ENCODE data around the gene TEX53. TPM values are rescaled to one million over a fixed set of nuclear protein-coding genes. Genes with fewer than 3 reads are reported as not detected.

The TEX53 gene
- total RNA-seq (2014; rRNA removed; shearing (Covaris generic)) = not detected in 2 replicates
- not detected in 2 replicates for polyA plus RNA-seq (2014; cell fraction: nucleus; rRNA removed)

DNA sequence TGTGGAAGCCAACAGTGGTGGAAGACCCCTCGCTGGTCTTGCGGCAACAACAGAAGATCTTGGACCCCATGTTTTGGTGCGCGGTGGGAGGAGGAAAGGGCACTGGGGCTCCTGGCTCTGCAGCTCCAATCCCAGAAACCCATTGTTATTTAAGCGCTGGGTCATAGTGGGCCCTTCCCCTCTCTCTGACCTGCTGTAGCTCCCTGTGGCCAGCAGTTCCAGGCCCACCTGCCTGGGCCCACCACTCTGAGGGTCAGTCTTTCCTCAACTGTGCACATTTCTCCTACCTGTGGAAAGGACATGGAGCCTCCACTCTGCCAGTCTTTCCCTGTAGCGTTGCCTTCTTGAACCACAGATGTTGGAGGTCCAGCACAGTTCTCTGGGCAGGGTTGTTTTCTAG, at the start of gene TEX53:
TSS of gene TEX53 (minus strand) at position 101 of the 400 bp plus-strand sequence. CDS start at position 70, 31 bp downstream.
- no peak for DNase-seq (ENCODE audit: extremely low read depth, low read depth)

DNA sequence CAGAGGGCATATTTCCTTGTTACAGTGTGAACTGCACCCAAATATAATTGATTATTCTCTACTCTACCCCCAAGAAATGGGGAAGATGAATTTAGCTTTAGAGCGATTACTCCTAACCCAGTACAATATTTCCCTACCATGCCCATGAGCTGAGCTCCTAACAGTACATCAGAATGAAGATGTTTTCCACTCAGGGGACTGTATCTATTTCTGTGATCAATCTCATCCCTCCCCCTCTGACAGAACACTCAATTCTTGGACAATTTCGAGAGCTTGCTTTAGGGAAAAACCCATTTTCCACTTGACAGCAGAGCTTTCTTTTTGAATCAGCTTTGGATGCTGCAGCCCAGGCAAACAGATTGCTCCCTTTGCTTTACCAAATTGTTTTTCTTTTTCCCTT, 49.1 kb upstream of the TEX53 start:
- DNase-seq (ENCODE audit: extremely low read depth, low read depth) = no peak

DNA sequence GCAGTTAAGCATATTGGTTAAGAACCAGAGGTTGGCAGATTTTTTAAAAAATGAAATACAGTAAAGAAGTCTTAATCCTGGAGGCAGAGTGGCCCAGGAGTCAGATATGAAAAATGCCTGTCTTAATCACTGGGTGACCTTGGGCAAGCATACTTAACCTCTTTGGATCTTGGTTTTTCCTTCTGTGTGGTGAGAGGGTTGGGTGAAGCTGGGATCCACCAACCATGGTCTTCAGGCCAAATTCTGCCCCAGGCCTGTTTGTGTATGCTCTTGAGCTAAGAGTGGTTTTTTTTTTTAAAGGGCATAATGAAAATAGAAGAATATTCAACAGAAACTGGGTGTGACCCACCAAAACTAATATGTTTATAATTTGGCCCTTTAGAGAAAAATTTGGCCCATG, 44.4 kb upstream of the TEX53 start:
- no peak for DNase-seq (ENCODE audit: extremely low read depth, low read depth)

DNA sequence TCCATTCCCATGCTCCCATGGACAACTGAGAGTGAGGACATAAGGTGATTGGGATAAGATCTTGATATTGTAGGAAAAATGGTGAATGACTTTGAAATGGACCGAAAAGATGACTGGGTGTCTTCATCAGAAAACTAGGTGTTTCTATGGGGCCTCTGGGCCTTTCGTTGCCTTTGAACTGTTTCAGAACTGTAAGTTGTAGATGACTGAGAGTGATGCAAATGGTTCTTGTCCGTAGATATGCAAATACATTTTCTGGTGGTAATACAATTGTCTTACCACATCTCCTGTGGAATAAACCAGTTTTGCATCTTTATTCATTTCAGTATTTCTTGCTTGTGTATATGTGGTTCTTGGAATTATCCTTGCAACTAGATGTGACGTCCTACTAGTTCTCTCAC, 40.3 kb upstream of the TEX53 start:
- no peak for DNase-seq (ENCODE audit: extremely low read depth, low read depth)

DNA sequence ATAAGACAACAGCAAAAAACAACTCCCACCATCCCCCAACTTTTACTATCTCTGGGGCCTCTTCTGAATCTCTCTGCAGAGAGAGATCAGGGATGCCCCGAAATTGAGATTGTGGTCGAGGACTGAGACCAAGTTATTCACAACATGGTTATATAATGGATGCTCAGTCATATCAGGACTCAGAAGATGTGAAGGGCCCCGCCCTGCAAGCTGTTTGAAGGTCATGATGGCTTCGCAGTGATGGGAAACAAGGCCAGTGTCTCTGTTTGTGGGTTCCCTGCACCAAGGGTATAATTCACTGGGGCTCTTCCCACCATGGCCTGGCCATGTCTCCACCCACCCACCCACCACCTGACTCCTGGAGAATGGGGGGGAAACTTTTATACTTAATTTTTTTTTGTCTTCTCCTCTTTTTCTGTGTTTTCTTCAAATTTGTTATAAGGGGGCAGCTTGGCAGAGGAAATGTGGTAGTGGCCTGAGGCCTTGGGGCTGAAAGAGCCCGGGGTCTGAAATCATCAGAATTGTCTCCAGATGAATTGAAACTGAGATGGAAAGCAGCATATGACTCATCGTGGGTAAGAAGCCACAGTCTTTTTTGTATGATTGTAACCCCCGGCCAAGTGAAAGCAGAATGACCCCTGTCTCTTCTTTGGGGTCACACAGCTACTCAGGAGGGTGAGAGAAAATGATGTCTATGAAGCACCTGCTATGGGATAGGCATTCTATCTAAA, 39.4 kb upstream of the TEX53 start:
- DNase-seq (ENCODE audit: extremely low read depth, low read depth) = no peak

DNA sequence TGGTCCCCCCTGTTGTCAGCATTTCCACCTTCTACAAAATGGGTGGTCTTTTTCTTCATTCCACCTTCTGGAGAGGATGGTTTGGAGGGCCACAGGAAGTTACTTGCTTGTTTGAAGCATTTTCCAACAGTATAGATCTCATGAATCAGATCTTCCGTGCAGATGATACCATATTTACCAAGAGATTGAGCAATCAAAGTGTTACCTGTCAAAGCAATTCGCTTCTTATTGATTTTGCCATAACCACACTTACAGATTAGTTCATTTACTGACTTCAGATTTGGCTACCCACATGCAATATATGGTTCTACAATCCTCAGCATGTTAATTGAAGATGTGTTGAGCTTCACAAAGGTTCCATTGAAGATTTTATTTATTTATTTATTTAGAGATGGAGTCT, 38.3 kb upstream of the TEX53 start:
- DNase-seq (ENCODE audit: extremely low read depth, low read depth) = no peak

DNA sequence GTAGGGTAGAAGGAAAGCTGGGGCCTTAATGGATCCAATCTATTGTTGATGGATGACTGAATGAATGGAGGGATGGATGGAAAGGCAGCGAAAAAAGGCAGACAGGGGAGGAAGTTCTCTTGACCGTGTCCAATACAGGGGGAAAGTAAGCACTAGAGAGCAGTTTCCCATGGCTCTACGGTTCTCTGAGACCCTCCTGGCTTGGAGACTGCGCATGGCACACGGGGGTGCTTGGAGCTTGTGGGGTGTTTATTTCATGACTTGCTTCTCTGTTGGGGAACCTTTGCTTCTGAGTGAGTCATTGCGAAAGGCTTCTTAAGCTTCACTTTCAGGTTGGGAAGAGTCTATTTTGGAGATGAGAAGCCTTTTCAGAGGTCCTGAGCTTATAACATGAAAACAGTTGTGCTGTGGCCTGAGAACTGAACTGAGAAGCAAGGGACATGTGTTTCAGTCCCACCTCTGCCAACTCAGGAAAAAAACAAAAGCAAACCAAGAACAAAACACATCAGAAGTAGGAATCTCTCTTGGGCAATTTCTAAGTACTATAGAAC, 37.2 kb upstream of the TEX53 start:
- DNase-seq (ENCODE audit: extremely low read depth, low read depth) = no peak

DNA sequence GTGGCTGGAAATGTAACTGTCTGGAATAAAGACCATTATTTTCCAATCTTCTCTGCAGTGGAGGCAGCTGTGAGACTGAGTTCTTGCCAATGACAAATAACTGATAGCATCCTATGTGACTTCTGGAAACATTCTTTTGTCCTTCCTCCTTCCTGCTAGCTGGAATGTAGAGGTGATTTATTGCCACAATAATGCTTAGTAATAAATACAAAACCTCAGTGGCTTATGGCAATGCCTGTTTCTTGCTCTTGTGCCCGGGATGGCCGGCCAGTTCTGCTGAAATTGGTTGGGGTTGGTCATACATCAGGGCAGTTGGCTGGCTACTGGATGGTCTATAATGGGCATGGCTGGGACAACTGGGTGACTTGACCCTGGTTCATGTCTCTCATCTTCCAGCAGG, 36.5 kb upstream of the TEX53 start:
- DNase-seq (ENCODE audit: extremely low read depth, low read depth) = no peak

DNA sequence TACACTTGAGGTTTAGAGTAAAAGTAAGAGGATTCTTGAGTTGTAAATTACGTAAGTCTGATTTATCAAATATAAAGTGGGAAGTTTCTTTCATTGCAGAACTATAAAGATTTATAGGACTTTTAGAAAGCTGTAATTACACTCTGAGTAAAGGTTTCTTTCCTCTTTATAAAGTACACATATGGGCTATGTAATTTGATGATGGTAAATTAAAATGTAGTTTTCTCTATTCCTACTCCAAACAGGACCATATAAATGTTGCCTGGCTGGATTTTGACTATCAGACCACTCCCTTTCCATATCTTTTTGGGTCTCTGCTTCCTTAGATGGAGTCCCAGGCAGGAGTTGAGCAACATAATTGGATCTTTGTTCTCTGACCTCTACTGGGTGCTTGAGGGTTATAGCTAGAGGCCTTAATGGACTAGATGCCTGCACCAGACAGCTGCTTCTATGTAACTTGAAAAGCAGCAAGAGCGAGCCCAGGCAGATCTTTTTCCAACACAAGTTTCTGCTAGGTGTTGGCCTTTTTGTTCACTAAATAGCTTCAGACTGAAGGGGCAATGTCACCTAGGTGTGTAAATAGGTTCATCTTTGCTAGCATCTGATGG, 35.7 kb upstream of the TEX53 start:
- no peak for DNase-seq (ENCODE audit: extremely low read depth, low read depth)

DNA sequence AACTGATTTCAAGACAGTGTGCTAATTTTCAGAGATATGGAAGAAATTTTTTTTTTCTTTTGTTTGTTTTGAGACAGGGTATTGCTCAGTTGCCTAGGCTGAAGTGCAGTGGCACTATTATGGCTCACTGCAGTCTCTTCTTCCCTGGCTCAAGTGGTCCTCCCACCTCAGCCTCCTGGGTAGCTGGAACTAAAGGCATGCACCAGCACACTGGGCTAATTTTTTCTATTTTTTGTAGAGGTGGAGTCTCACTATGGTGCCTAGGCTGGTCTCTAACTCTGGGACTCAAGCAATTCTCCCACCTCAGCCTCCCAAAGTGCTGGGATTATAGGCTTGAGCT, 34.3 kb upstream of the TEX53 start:
- DNase-seq (ENCODE audit: extremely low read depth, low read depth) = no peak

DNA sequence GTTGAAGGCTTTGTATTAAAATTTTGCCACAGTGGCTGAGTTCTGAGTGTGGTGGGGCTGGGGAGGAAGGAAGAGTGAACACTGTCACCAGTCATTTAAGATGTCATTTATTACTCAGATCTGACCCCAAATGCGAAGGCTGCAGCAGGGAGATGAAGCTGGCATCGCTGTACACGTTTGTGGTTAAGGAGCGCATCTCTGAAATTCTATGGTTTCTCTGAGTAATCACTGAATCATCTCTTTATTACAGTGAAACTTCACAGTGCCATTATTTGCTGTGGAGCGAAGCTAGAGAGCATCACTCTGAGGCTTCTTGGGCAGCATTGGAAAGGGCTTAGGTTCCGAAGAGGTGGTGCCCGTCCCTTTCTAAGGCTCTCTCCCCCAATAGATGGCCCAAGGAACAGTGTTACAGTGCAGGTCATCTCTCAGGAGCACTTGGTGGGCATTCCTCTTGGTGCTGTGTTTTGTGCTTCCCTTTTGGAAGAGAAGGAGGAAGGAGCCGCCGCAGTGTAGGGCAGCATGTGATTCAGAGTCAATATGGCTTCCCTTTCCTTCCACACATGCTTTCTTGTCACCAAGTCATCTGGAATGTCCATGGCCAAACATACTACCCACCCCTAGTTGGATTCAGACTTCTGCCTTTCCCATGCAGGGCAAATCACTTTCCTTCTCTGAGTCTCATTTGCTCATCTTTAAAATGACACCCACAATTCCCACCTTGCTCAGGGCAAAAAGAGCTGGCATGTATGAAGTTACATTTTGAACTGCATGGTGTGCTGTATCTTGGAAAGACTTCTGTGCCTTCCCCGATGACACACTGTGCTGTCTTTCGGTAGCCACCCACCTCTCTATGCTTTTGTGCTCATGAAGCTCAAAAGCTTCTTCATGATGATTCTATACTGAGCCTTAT, 33.7 kb upstream of the TEX53 start:
- peak; percentile 49 for DNase-seq (ENCODE audit: extremely low read depth, low read depth)

DNA sequence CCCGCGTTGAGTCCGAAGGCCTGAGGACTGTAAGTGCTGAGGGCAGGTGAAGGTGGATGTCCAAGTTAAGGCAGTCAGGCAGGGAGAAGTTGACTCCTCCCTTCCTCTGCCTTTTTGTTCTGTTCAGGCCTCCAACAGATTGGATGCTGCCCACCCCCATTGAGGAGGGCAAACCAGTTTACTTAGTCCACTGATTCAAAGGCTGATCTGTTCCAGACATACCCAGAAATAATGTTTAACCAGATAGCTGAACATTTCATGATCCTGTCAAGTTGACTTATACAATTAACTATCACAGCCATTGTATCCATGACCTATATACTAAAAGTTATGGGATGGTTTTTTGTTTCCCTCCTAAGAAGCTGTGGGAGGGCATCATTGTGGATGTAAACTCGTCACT, 32.7 kb upstream of the TEX53 start:
- DNase-seq (ENCODE audit: extremely low read depth, low read depth) = no peak

DNA sequence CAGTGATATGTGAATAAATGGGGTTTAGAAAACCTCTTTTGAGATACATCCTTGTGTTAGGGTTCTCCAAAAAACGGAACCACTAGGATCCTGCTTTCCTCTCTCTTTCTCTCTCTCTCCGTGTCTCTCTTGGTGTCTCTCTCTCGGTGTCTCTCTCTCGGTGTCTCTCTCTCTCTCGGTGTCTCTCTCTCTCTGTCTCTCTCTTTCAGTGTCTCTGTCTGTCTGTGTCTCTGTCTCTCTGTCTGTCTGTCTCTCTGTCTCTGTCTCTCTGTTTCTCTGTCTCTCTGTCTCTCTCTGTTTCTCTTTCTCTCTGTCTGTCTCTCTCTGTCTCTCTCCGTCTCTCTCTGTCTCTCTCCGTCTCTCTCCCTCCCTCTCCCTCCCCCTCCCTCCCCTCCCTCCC, 32.2 kb upstream of the TEX53 start:
- DNase-seq (ENCODE audit: extremely low read depth, low read depth) = no peak

DNA sequence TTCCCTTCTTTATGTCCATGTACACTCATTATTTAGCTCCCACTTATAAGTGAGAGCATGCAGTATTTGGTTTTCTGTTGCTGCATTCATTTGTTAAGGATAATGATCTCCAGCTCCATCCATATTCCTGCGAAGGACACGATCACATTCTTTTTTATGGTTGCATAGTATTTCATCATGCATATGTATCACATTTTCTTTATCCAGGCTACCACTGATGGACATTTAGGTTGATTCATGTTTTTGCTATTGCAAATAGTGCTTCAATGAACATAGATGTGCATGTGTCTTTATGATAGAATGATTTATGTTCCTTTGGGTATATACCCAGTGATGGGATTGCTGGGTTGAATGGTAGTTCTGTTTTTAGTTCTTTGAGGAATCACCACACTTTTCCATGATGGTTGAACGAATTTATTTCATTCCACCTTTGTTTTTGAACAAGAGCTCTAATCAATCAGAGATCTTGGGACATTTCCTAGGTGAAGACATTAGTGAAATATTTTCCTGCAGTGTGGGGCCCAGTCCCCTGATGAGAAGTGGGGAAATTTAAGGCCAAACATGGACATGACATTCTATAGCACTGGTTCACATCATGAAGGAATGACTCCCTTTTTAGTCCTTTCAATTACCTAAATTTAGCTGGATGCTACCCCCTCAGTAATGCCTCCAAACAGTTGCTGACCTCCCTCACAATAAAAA, 31.5 kb upstream of the TEX53 start:
- no peak for DNase-seq (ENCODE audit: extremely low read depth, low read depth)

DNA sequence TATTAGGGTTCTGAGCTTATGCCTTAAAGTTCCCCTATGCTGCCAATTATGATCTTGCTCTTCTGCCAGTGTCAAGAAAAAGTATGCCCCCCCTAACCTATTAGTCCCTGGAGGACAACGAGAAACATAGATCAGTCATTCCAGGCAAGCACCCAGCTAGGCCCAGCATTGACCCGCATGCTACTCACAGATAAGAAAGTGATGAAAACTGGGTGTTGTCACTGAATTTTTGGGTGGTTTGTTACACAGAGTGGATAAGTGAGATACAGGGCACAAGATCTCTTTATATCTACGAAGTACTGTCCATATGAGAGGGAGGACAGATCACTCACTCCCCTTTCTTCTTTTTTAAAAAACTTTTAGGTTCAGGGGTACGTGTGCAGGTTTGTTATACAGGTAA, 30.8 kb upstream of the TEX53 start:
- DNase-seq (ENCODE audit: extremely low read depth, low read depth) = no peak

DNA sequence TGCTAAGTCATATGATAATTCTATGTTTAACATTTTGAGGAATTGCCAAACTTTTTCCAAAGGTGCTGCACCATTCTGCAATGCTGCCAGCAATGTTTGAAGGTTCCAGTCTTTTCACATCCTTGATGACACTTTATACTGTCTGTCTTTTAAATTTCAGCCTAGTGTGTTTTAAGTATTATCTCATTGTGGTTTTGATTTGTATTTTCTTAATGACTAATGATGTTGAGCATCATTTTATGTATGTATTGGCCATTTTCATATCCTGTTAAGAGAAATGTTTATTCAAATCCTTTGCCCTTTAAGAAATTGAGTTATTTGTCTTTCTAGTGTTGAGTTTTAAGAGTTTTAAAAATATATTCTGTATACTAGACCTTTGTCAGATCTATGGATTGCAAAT, 29.4 kb upstream of the TEX53 start:
- no peak for DNase-seq (ENCODE audit: extremely low read depth, low read depth)

DNA sequence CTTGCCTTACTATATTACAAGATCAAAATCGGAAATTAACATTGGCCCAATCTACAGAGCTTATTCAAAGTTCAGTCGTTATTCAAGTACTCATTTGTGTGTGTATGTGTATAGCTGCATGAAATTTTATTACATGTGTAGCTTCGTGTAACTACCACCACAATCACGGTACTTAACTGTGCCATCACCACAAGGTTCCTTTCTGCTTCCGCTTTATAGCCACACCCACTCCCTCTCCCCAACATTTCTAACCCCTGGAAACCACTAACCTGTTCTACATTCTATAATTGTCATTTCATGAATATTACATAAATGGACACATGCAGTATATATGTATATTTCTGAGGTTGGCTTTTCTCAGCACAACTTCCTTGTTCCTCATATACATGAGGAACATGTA, 28.3 kb upstream of the TEX53 start:
- no peak for DNase-seq (ENCODE audit: extremely low read depth, low read depth)

DNA sequence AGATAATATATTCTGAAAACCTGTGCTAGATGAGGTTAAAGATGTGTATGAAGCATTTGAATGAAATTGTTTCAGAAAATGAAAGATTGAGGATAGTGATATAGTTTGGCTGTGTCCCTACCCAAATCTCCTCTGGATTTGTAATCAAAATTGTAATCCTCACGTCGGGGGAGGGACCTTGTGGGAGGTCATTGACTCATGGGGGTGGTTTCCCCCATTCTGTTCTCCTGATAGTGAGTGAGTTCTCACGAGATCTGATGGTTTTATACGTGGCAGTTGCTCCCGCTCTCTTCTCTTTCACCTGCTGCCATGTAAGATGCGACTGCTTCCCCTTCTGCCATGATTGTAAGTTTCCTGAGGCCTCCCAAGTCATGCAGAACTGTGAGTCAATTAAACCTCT, 26.4 kb upstream of the TEX53 start:
- no peak for DNase-seq (ENCODE audit: extremely low read depth, low read depth)

DNA sequence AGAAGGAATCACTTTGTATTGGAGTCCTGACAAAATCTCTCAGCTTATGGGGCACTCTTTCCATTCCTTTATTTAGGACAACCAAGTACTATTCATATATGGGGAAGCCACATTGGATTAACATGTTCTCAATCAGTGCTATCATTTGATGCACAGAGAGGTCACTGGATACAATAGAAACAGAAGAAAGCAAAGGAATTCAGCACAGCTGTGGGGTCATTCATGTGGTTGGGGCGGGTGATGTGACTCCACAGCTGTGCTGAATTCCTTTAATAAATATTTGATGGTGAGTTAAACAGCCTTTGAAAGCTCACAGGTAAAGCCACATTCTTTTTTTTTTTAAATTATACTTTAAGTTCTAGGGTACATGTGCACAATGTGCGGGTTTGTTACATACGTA, 25.2 kb upstream of the TEX53 start:
- no peak for DNase-seq (ENCODE audit: extremely low read depth, low read depth)

DNA sequence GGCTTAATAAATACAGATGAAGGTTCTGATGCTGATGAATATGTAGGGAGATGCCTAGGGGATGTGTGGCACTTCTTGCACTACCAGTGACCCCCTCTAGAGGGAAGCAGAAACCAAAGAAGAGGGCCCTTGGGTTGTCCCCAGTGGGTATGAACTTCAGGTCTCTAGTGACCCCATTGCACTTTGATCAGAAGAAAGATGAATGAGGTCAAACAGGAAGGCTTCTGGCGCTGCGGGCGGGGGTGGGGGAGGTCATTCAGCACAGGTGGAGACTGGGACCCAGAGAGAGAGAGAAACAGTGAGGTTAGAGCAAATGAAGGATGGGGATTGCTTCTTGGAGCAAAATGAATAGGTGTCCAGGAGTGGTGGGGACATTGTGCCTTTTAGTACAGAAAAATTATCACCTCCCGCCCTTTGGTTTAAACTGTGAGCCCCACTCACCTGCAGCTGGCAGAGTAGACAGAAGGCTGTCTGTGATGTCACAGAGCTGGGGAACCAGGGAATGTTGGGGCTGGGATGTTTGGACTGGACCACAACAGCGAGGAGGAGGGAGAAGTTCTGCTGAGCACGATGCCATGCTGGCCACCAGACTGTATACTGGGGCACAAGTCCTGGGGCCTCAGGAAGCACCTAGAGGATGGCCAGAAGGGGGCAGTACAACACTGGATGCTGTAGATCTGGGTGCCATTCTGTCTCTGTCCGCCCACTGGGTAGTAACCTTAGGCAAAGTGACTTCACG, 24.2 kb upstream of the TEX53 start, which contains the start of gene TEX48:
TSS of gene TEX48 (minus strand) at position 599 of the 739 bp plus-strand sequence. CDS start 10,469 bp downstream, outside the sequence.
- peak; percentile 62 for DNase-seq (ENCODE audit: extremely low read depth, low read depth)

All from NCI-H460 (cell line).